Nephron (organoid): Measurements from ENCODE around the gene SLC40A1.
A peak's percentile ranks its signal among the peaks of the same experiment; 100 is the strongest.

Source experiments
- H3K27ac Mint-ChIP-seq, 3 experiments: 2 replicates each; pipeline ENCODE4 v1.8.0; 2020; ENCODE audit warnings: mixed read lengths in 3 of 3, mild to moderate bottlenecking in 2 of 3, moderate library complexity in 1 of 3
- H3K27me3 Mint-ChIP-seq: 2 replicates; pipeline ENCODE4 v1.8.0; 2021; ENCODE audit warnings: low read depth, mild to moderate bottlenecking, moderate library complexity, mixed read lengths
- H3K36me3 Mint-ChIP-seq: 2 replicates; pipeline ENCODE4 v1.8.0; 2020; ENCODE audit warnings: low read depth, mixed read lengths
- H3K4me1 Mint-ChIP-seq: 2 replicates; pipeline ENCODE4 v1.8.0; 2020; ENCODE audit warnings: mixed read lengths
- H3K4me3 Mint-ChIP-seq, 3 experiments: 2 replicates each; pipeline ENCODE4 v1.8.0; 2020; ENCODE audit warnings: mild to moderate bottlenecking in 3 of 3, mixed read lengths in 3 of 3, moderate library complexity in 2 of 3
- H3K9me3 Mint-ChIP-seq: 2 replicates; pipeline ENCODE4 v1.8.0; 2020; ENCODE audit warnings: mixed read lengths
- TF ChIP-seq, protein P1 (sequence below), 3 experiments: fragments of 200-600 bp; sonication (generic); IDR thresholded peaks; one replicate each; pipeline ENCODE4 v1.5.0; 2021; ENCODE audit warnings: antibody characterized with exemption in 3 of 3; ENCODE audit not compliant: unreplicated experiment in 3 of 3

Gene SLC40A1

GRCh38 chr2:189533288-189534035 lies 47.1 kb downstream of the SLC40A1 start:
- Mint-ChIP-seq H3K4me3 (no peak overlapping the region), H3K36me3 (no peaks in the 10 kb centered on the region), H3K27me3 (peaks cover 3% of the 10 kb centered on the region), H3K9me3 (no peaks in the 10 kb centered on the region), H3K4me1 (peaks cover 52% of the 10 kb centered on the region), H3K27ac (peak overlapping the region; percentile 80 to 90 (median 82))
- TF ChIP-seq, protein P1, sequence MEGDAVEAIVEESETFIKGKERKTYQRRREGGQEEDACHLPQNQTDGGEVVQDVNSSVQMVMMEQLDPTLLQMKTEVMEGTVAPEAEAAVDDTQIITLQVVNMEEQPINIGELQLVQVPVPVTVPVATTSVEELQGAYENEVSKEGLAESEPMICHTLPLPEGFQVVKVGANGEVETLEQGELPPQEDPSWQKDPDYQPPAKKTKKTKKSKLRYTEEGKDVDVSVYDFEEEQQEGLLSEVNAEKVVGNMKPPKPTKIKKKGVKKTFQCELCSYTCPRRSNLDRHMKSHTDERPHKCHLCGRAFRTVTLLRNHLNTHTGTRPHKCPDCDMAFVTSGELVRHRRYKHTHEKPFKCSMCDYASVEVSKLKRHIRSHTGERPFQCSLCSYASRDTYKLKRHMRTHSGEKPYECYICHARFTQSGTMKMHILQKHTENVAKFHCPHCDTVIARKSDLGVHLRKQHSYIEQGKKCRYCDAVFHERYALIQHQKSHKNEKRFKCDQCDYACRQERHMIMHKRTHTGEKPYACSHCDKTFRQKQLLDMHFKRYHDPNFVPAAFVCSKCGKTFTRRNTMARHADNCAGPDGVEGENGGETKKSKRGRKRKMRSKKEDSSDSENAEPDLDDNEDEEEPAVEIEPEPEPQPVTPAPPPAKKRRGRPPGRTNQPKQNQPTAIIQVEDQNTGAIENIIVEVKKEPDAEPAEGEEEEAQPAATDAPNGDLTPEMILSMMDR (IDR thresholded peaks at IDR 0.05; ENCODE audit: unreplicated experiment in 3 of 3) = no peak

- peak overlapping the region in 2 of 3 experiments; percentile 44 to 86 for H3K27ac Mint-ChIP-seq
- peaks cover 3% of the 10 kb centered on the region for H3K27me3 Mint-ChIP-seq
- H3K9me3 Mint-ChIP-seq = no peaks in the 10 kb centered on the region
- no peak overlapping the region for H3K4me3 Mint-ChIP-seq
- TF ChIP-seq, protein P1 (IDR thresholded peaks at IDR 0.05; ENCODE audit: unreplicated experiment in 3 of 3) = no peak
- H3K36me3 Mint-ChIP-seq = no peaks in the 10 kb centered on the region
- H3K4me1 Mint-ChIP-seq = peaks cover 70% of the 10 kb centered on the region
These were observed 49.5 kb downstream of the SLC40A1 start for GRCh38 chr2:189530965-189531637.

DNA sequence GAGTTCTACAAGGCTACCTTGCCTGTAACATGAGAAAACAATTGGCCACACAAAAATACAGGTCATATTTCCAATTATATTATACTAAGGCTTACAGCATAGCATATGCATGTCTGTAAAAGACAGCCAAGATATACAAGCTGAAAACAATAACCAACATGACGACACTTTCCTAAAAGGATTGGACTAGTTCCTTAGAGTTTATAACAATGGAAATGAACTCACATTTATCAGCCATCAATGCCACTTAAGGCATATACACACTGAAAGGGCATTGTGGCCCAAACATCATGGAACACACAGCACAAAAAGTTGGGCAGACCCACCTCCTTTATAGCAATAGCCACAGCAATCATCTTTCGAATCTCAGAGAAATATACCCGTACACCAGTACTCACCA lies 52.0 kb downstream of the SLC40A1 start:
- peak overlapping the region in 2 of 3 experiments; percentile 78 to 100 for H3K27ac Mint-ChIP-seq
- peaks cover 57% of the 10 kb centered on the region for H3K4me1 Mint-ChIP-seq
- H3K9me3 Mint-ChIP-seq = peaks cover 3% of the 10 kb centered on the region
- no peaks in the 10 kb centered on the region for H3K36me3 Mint-ChIP-seq
- TF ChIP-seq, protein P1 (IDR thresholded peaks at IDR 0.05; ENCODE audit: unreplicated experiment in 3 of 3) = no peak
- H3K27me3 Mint-ChIP-seq = no peaks in the 10 kb centered on the region
- no peak overlapping the region for H3K4me3 Mint-ChIP-seq

DNA sequence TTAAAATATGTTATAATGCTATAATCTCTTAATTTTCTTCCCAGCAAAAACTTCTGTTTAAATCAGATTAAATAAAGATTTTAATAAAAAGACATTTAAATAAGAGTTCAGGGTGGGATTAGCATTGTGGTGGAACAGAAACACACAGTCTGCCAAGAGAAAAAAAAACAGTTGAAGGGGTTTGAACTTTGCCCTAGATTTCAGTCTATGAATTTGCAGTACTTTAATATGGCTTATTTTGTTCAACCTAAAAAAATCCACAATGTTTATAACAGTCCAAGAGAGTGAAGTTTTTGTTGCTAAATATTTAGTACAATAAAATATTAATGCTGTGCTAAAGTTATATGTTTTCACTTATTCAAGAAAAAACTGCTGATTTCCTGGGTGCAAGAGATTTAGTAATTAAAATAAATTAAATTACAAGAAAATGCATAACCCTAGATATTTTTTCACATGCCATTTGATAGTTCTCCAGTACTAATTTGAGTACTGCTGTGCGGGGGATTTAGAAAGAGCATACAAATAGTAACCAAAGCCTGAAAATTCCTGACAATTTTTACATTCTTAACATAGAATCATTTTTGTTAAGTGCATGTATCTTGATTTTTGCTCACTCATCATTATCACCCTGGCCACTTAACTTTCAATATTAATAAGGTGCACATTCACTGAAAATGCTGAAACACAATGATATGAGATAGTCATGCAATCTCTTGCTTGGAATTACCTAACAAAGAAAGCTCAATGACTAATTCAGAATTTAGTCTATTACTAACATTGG lies 52.6 kb downstream of the SLC40A1 start:
- TF ChIP-seq, protein P1 (IDR thresholded peaks at IDR 0.05; ENCODE audit: unreplicated experiment in 3 of 3) = no peak
- Mint-ChIP-seq H3K27me3 (no peaks in the 10 kb centered on the region), H3K4me1 (peaks cover 51% of the 10 kb centered on the region), H3K27ac (peak overlapping the region in 2 of 3 experiments; percentile 78 to 100), H3K36me3 (no peaks in the 10 kb centered on the region), H3K9me3 (peaks cover 3% of the 10 kb centered on the region), H3K4me3 (no peak overlapping the region)

DNA sequence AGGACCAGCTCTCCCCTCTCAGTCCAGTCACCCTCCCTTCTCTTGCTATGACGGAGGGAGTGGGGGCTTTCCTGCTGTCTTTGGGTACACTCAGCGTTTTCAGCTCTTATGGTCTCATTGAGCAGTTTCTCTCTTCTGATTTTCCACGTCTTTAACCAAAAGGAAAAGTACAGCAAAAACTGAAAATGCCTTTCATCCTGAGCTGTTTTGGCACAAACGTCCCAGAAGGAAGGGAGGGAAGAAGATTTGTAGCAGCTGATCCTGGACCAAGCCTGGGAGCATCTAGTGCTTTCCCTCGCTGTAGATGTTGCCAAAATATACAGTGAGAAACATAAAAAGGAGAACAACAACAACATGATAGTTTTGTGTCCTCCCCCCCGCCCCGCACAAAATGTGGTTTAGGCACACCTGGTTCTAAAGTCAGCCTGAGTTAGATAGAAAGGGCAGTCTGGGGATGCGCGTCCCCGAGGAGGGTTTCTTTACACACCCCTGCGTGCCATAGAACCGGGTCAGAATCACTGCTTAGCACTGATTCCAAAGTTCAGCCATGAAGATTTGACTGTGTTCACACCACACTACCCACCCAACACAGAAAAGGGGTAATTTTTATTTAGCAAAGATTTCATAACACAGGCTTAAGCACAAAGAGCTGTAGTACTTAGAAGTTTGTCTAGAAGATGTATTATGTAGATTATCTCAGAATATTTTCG lies 53.4 kb downstream of the SLC40A1 start:
- peaks cover 3% of the 10 kb centered on the region for H3K9me3 Mint-ChIP-seq
- no peaks in the 10 kb centered on the region for H3K27me3 Mint-ChIP-seq
- peaks cover 56% of the 10 kb centered on the region for H3K4me1 Mint-ChIP-seq
- H3K27ac Mint-ChIP-seq = peak overlapping the region; percentile 90 to 100 (median 99)
- no peaks in the 10 kb centered on the region for H3K36me3 Mint-ChIP-seq
- peak overlapping the region in 2 of 3 experiments; percentile 22 to 64 for H3K4me3 Mint-ChIP-seq
- TF ChIP-seq, protein P1 (IDR thresholded peaks at IDR 0.05; ENCODE audit: unreplicated experiment in 3 of 3) = no peak
